Activated T-cell treated with anti-CD3 and anti-CD28 coated beads for 4 hours (primary cell): Measurements from ENCODE around the gene SLC15A2.

Experiments
- DNase-seq: peaks from one replicate; pipeline ENCODE4 v3.0.0-alpha.2; 2020

SLC15A2 gene

GRCh38 chr3:121985846-121986245 is 91.6 kb downstream of the SLC15A2 start:
- no peak for DNase-seq

GRCh38 chr3:121988146-121988545 is 93.9 kb downstream of the SLC15A2 start:
- DNase-seq = no peak

- no peak for DNase-seq
Measured at GRCh38 chr3:121989943-121990342, 95.7 kb downstream of the SLC15A2 start.

- no peak for DNase-seq
Measured at GRCh38 chr3:121992601-121993560, 98.7 kb downstream of the SLC15A2 start.
